HG03439 (cell line): Measurements from ENCODE around the gene SNAP29.
"Not testable (repeated sequence)": the region's sequence is repeated elsewhere in the genome, so short reads cannot be mapped to it uniquely, and the experiment has no call there.

Experiments
- ATAC-seq: cut with Tn5 transposase; IDR thresholded peaks from one replicate; pipeline ENCODE4 v1.9.1; 2021; ENCODE audit warnings: mild to moderate bottlenecking, moderate library complexity; ENCODE audit not compliant: unreplicated experiment

SNAP29 gene

GRCh38 chr22:20928573-20928967, 69.8 kb downstream of the SNAP29 start:
- no peak for ATAC-seq

- no peak for ATAC-seq
Measured at GRCh38 chr22:20930004-20930403, 71.2 kb downstream of the SNAP29 start.

GRCh38 chr22:20930435-20930834, 71.6 kb downstream of the SNAP29 start:
- not testable (repeated sequence) for ATAC-seq

- ATAC-seq, result no peak
Measured at GRCh38 chr22:20931126-20931654, 72.4 kb downstream of the SNAP29 start.

GRCh38 chr22:20933910-20934309, 75.1 kb downstream of the SNAP29 start:
- no peak for ATAC-seq

- not testable (repeated sequence) for ATAC-seq
Measured at GRCh38 chr22:20935049-20935448, 76.2 kb downstream of the SNAP29 start.

GRCh38 chr22:20935780-20936539, 77.2 kb downstream of the SNAP29 start:
- ATAC-seq, result not testable (repeated sequence)

- no peak for ATAC-seq
Measured at GRCh38 chr22:20937031-20937793, 78.4 kb downstream of the SNAP29 start.

GRCh38 chr22:20937794-20938671, 79.2 kb downstream of the SNAP29 start:
- no peak for ATAC-seq

GRCh38 chr22:20939457-20940185, 80.8 kb downstream of the SNAP29 start:
- not testable (repeated sequence) for ATAC-seq

- no peak for ATAC-seq
Measured at GRCh38 chr22:20940186-20940651, 81.4 kb downstream of the SNAP29 start.
